Ureter (tissue), 1 donor: ENCODE measurements around the gene PCSK6. TPM values are rescaled to one million over a fixed set of nuclear protein-coding genes. Genes with fewer than 3 reads are reported as not detected.

Source experiments
- DNase-seq: peaks from one replicate; pipeline ENCODE4 v3.0.0-alpha.2; 2020; ENCODE audit warnings: low spot score
- total RNA-seq: library from RNA; stranded (reverse); gene quantifications from one replicate; pipeline ENCODE4 v1.2.4, GENCODE V29; 2023
- donor health status: DM: yes; HTN: yes; CAD: no.

Gene PCSK6
- 14.5 TPM for total RNA-seq

GRCh38 chr15:101489599-101490407 is at the start of gene PCSK6:
Gene PCSK6 (minus strand): TSS chr15:101489707. CDS start chr15:101489670, 37 bp downstream.
- no peak for DNase-seq

GRCh38 chr15:101538996-101539395 is 49.5 kb upstream of the PCSK6 start:
- DNase-seq = no peak

DNA sequence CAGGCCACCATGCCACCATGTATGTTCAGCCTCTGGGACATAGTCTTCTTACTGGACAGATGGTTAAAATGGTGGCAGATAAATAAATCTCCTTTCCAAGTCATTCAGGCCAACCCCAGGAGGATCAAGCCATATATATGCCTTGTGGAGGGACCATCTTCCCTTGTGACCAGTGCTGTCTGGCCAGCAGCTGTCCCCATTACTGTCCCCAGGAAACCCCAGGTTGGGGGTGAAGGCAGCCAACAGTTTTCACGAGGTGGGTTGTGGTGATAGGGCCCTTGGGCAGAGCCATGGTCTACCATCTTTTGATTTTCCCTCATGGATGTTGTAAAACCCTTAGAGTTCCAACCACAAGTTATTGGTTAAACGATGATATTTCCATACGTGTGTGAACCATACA is 48.7 kb upstream of the PCSK6 start:
- no peak for DNase-seq

GRCh38 chr15:101537483-101538080 is 48.1 kb upstream of the PCSK6 start:
- DNase-seq = no peak

- DNase-seq = peak; percentile 40
Measured at GRCh38 chr15:101536875-101537405, 47.4 kb upstream of the PCSK6 start.

- peak; percentile 32 for DNase-seq
Measured at GRCh38 chr15:101536166-101536874, 46.8 kb upstream of the PCSK6 start.

DNA sequence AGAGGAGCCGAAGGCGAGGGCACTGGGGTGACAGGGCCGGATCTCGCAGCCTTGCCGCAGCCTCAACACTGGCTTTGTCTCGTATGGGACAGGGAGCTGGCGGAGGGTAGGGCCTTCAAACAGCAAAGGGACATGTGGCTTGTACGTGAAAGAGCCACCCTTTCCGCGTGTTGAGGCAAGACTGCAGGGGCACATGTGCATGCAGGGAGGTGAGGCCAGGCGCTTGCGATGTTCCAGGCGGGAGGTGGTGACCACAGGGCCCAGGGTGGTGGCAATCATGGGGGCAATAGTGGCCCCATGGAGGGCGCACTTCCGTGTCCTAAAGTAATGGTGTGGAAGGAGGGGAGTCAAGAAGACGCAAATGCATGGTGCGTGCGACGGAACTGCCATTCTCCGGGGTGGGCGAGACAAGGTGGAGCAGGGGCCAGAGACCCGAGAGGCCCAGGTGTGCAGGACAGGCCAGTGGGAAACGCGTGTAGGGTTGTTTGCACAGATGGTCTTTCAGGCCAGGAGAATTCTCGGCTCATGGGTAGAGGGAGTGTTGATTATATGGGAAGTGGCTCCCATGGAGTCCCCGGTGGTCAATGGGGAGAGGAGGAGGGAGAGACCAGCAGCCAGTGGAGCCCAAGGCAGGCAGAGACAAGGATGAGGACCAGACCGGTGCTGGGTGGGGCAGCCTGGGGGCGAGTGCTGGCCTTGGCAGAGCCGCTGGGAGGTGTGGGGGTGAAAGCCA is 45.8 kb upstream of the PCSK6 start:
- DNase-seq = peak; percentile 31

GRCh38 chr15:101534376-101534970 is 45.0 kb upstream of the PCSK6 start:
- peak; percentile 40 for DNase-seq

- peak; percentile 33 for DNase-seq
Measured at GRCh38 chr15:101533371-101534140, 44.0 kb upstream of the PCSK6 start.

DNA sequence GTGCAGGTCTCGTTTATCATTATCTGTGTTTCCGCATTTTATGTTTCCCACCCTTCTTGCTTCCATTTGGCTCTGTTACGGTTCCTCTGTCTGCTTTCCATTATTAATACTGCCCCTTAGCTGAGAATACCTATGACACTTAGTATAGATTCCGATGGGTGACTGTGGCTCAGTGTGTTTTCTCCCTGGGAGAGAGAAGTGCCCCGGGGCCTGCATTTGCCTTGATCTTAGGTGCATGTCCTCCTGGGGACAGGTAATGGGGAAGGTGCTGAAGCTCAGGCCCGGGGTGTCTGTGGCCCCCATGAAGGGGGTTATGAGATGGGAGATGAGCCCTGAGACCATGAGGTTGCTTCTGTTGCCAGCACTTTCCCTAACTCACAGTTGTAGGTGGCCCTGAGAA is 43.4 kb upstream of the PCSK6 start:
- DNase-seq = peak; percentile 19

DNA sequence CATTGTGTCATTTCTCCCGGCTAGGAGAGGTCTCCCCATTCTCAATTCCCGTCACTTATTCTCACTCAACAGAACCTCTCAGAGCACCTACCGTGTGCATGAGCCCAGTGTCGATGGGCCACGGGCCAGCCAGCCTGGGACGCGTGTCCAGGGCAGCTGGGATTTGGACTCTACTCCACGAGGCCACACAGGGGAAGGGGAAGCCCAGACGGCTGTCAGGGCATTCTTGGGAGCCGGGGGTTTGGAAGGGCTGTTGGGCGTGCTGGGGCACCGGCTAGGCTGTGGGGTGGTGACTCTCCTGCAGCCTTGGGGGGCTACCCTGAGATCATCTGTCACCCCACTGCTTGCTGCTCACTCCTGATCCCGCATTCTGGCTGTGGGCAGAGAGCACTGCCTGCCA is 41.7 kb upstream of the PCSK6 start:
- no peak for DNase-seq

- no peak for DNase-seq
Measured at GRCh38 chr15:101530224-101530958, 40.9 kb upstream of the PCSK6 start.

DNA sequence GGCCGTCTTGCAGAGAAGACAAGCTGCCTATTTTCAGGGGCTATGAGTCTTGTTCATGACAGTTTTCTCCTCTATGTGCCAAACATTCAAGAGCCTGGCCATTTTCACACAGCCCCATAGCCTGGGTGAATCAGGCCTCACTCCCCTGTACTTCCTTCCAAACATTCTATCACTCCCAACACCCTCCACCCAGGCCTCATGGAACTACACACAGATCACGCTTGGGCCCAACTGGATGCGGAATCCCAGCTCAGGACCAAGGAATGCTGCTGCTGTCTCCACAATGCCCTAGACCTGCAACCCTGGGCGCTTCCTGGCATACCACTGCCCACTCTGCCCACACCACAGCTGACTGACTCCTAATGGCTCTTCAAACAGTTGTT is 39.4 kb upstream of the PCSK6 start:
- no peak for DNase-seq

DNA sequence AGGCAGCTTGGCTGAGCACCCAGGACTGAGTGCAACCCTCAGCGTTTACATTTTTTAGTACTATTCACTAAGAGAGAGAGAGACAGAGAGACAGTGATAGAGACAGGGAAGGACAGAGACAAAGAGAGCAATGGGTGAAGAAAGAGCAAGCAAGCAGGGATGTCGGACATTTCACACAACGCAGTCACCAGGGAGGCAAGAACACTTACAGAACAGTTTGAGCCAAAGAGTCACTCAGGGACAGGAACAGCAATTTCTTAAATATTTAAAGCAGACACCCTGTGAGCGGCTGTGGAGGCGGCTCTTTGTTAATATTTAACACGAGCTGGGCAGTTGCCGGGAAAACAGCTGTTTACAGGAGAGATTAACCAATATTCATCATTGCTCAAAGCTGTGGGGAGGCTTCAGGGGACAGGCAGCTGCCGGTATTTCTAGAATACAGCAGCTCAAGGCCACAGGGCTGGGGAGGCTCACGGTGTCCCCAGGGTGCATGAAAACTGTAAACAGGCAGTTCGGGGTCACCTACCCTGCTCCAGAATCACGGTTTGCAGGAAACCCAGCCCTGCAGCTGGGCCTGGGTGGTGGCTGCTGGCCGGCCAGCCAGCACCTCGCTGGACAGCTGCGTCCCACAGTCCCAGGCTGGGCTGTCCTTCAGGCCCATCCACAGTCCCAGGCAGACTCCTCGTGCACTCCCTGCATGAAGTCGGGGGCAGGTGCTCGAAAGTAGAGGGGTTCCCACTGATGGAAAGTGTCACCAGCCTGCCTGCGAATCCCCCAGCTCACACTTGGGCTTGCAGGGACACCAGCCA is 38.8 kb upstream of the PCSK6 start:
- no peak for DNase-seq

- DNase-seq = no peak
Measured at GRCh38 chr15:101526890-101527289, 37.4 kb upstream of the PCSK6 start.

DNA sequence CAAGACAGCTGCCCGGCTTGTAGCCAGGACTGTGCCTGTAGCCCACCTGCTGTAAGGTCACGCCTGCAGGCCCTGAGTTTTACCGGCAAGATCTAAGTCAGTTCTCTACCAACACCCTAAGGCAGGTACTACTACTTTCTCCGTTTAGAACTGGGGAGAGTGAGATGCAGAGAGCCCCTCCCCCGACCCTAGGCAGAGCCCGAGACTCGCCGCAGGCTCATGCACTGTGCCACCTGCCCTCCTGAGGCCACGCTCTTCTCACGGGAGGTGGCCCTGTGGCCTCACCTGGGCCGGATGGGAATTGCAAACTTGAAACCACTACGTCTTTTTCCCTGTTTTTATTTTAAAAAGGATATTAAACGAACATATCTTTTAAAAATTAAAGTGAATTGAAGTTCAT is 36.9 kb upstream of the PCSK6 start:
- DNase-seq = no peak

DNA sequence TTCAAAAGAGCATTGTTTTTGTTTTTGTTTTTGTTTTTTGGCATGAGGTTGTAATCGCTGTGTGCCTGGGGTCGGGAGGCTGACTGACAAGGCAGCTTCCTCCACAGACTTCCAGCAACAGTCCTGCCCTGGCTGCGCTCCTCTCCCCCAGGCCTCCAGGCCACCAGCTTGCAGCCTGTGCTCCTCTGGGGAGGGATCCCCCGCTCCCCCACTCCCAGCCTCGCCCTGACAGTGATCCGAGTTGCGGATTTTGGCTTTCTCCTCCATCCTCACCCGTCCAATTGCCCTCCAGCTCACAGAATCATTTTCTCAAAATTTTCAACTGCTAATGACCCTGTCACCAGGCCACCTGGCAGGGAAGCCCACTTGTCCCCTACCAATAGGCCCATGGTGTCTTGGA is 36.5 kb upstream of the PCSK6 start:
- no peak for DNase-seq

DNA sequence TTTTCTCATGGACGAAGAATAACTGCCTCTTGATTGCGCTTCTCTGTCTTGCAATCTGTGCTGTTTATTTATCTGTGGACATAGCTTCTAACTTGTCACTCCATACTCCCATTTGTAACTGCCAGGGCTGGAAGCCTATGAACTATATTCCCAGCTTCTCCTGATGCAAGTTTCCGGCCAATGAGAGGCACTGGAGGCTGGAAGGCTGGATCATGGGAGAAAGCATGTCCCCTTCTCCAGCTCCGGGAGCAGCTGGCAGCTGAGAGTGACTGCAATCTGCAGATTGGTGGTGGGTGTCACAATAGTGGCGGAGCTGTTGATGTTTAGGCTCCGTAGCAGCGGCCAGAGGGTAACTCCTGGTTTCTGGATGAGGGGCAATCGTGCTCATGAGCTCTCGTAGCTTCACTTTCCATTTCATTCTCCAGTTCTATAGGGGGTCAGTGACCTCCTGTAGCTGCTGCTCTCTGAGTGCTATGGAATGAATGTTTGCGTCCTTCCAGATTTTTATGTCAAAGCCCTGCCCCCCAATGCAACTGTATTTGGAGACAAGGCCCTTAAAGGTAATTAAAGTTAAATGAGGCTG is 35.7 kb upstream of the PCSK6 start:
- no peak for DNase-seq

GRCh38 chr15:101523560-101523940 is 34.0 kb upstream of the PCSK6 start:
- no peak for DNase-seq
